HCT116 (cell line): ENCODE data around the gene TMEM258. TPM values are rescaled to one million over a fixed set of nuclear protein-coding genes. Genes with fewer than 3 reads are reported as not detected.

Experiments used
- ATAC-seq: fragments of 200-7000 bp; cut with Tn5 transposase; 2 replicates; pipeline ENCODE4 v1.9.1; 2020; ENCODE audit warnings: mild to moderate bottlenecking, moderate library complexity
- BruUV-seq: library from RNA; stranded (reverse); fragments of 400-500 nt; replicated peaks from 2 replicates; lab custom pipeline; 2021; lab: Mats Ljungman, UMichigan
- CTCF ChIA-PET: fragments of 300-600 bp; sonication (Branson Sonifier 250); formaldehyde crosslinking; loops from one replicate; lab custom pipeline; 2021; ENCODE audit warnings: antibody characterized with exemption; lab: Charles Lee
- POLR2A ChIA-PET: fragments of 300-600, 350-600 bp; sonication (Branson Sonifier 250); formaldehyde crosslinking; loops from one replicate; lab custom pipeline; 2021; ENCODE audit warnings: antibody characterized with exemption; lab: Charles Lee
- RAD21 ChIA-PET, 2 experiments: fragments of 300-600 bp; sonication (Branson Sonifier 250); formaldehyde crosslinking; loops; one replicate each; lab custom pipeline; 2023; ENCODE audit warnings: low total read pairs in 2 of 2; ENCODE audit not compliant: uncharacterized antibody in 2 of 2, unreplicated experiment in 2 of 2, low non-redundant PET in 1 of 2; lab: Charles Lee
- DNase-seq: peaks from one replicate; pipeline ENCODE4 v3.0.0-alpha.2; 2010; ENCODE audit warnings: low read depth, low spot score
- H2AFZ ChIP-seq: fragments of 200-600 bp; shearing (Covaris generic), sonication (generic); 2 replicates; pipeline ENCODE4 v1.6.1; 2017; ENCODE audit warnings: low read depth, mixed run types, mixed read lengths, antibody characterized with exemption, low read length; ENCODE audit not compliant: poor library complexity, severe bottlenecking
- H3K27ac ChIP-seq: 2 replicates; pipeline ENCODE4 v1.5.1; 2012; ENCODE audit warnings: low read depth, low read length
- H3K27me3 ChIP-seq: fragments of 200-600 bp; sonication (generic); 2 replicates; pipeline ENCODE4 v1.6.1; 2016; ENCODE audit warnings: mixed run types, low read length, mixed read lengths; ENCODE audit not compliant: insufficient read depth
- H3K36me3 ChIP-seq, 2 experiments: fragments of 200-500 bp in 1 of 2; fragments of 200-600 bp in 1 of 2; sonication (Bioruptor generic) in 1 of 2; sonication (generic) in 1 of 2; 2 replicates each; pipeline versions ENCODE4 v1.5.1 to v1.6.1; 2014 to 2016; ENCODE audit warnings: low read length in 2 of 2, inconsistent platforms in 1 of 2, mixed read lengths in 1 of 2, mixed run types in 1 of 2; ENCODE audit not compliant: insufficient read depth in 2 of 2, control insufficient read depth in 1 of 2
- H3K4me1 ChIP-seq, 2 experiments: fragments of 200-600 bp in 1 of 2; sonication (generic) in 1 of 2; 2 replicates each; pipeline versions ENCODE4 v1.5.1 to v1.6.1; 2012 to 2017; ENCODE audit warnings: low read length in 2 of 2, inconsistent platforms in 1 of 2, mild to moderate bottlenecking in 1 of 2, mixed read lengths in 1 of 2, mixed run types in 1 of 2, moderate library complexity in 1 of 2; ENCODE audit not compliant: insufficient read depth in 2 of 2, control insufficient read depth in 1 of 2
- H3K4me2 ChIP-seq: fragments of 200-600 bp; sonication (generic); 2 replicates; pipeline ENCODE4 v1.6.1; 2017; ENCODE audit warnings: mixed run types, low read length, mixed read lengths
- H3K4me3 ChIP-seq, 2 experiments: fragments of 200-600 bp in 1 of 2; sonication (generic) in 1 of 2; replicated peaks in 1 of 2; 2 replicates each; pipeline ENCODE4 v1.5.1; 2011 to 2016; ENCODE audit warnings: low read length in 2 of 2, control low read depth in 1 of 2, low read depth in 1 of 2, mild to moderate bottlenecking in 1 of 2, mixed read lengths in 1 of 2, mixed run types in 1 of 2
- H3K79me2 ChIP-seq: fragments of 200-600 bp; sonication (generic); 2 replicates; pipeline ENCODE4 v1.6.1; 2017; ENCODE audit warnings: mild to moderate bottlenecking, mixed run types, low read length, moderate library complexity, mixed read lengths; ENCODE audit not compliant: insufficient read depth
- H3K9ac ChIP-seq: fragments of 200-600 bp; sonication (generic); 2 replicates; pipeline ENCODE4 v1.6.1; 2016; ENCODE audit warnings: low read length, mixed read lengths
- H3K9me2 ChIP-seq: fragments of 200-600 bp; sonication (generic), shearing (Covaris generic); 2 replicates; pipeline ENCODE4 v1.6.1; 2017; ENCODE audit warnings: mixed run types, mild to moderate bottlenecking, moderate library complexity; ENCODE audit not compliant: insufficient read depth
- H3K9me3 ChIP-seq, 2 experiments: fragments of 200-500 bp in 1 of 2; fragments of 200-600 bp in 1 of 2; sonication (Bioruptor generic) in 1 of 2; sonication (generic) in 1 of 2; 2 replicates each; pipeline ENCODE4 v1.6.1; 2014 to 2017; ENCODE audit warnings: low read length in 2 of 2, mixed read lengths in 2 of 2, inconsistent platforms in 1 of 2, low read depth in 1 of 2, mild to moderate bottlenecking in 1 of 2, mixed run types in 1 of 2, moderate library complexity in 1 of 2; ENCODE audit not compliant: control insufficient read depth in 1 of 2, insufficient read depth in 1 of 2
- H4K20me1 ChIP-seq: fragments of 200-600 bp; sonication (generic), shearing (Covaris generic); 2 replicates; pipeline ENCODE4 v1.6.1; 2017; ENCODE audit warnings: mixed run types, mild to moderate bottlenecking, moderate library complexity; ENCODE audit not compliant: insufficient read depth
- CBX3 ChIP-seq: IDR thresholded peaks from 2 replicates; pipeline ENCODE4 v1.6.1; 2012; ENCODE audit warnings: low read depth
- EGR1 ChIP-seq: IDR thresholded peaks from 2 replicates; pipeline ENCODE4 v1.6.1; 2012; ENCODE audit warnings: low read depth
- ELF1 ChIP-seq: IDR thresholded peaks from 2 replicates; pipeline ENCODE4 v1.6.1; 2012; ENCODE audit warnings: low read depth, borderline replicate concordance
- EZH2phosphoT487 ChIP-seq: fragments of 200-600 bp; IDR thresholded peaks from 2 replicates; pipeline ENCODE4 v1.6.1; 2018; ENCODE audit warnings: antibody characterized with exemption, borderline replicate concordance
- ZNF274 ChIP-seq: fragments of 200-500 bp; sonication (Bioruptor generic); IDR thresholded peaks from 2 replicates; pipeline ENCODE4 v1.6.1; 2014; ENCODE audit warnings: mild to moderate bottlenecking, low read depth, low read length, inconsistent platforms
- intact Hi-C: fragments of 100-400 bp; cut with micrococcal nuclease; formaldehyde crosslinking; loops from 2 replicates; pipeline ENCODE4 v1.10.0; 2022
- total RNA-seq: library from RNA; stranded (reverse); gene quantifications from one replicate; pipeline ENCODE4 v1.2.1, GENCODE V29; 2021; ENCODE audit not compliant: unreplicated experiment
- TF ChIP-seq, protein P1 (sequence below): IDR thresholded peaks from 2 replicates; pipeline ENCODE4 v1.6.1; 2011; ENCODE audit warnings: mild to moderate bottlenecking, low read length, moderate library complexity; ENCODE audit not compliant: insufficient replicate concordance; ENCODE audit errors: extremely low read depth
- TF ChIP-seq, protein P2 (sequence below): IDR thresholded peaks from 2 replicates; pipeline ENCODE4 v1.6.1; 2012
- TF ChIP-seq, protein P3 (sequence below): IDR thresholded peaks from 2 replicates; pipeline ENCODE4 v1.6.1; 2012; ENCODE audit warnings: low read depth

Gene TMEM258
- total RNA-seq, 1 experiment from 2014 or later: 160 TPM

DNA sequence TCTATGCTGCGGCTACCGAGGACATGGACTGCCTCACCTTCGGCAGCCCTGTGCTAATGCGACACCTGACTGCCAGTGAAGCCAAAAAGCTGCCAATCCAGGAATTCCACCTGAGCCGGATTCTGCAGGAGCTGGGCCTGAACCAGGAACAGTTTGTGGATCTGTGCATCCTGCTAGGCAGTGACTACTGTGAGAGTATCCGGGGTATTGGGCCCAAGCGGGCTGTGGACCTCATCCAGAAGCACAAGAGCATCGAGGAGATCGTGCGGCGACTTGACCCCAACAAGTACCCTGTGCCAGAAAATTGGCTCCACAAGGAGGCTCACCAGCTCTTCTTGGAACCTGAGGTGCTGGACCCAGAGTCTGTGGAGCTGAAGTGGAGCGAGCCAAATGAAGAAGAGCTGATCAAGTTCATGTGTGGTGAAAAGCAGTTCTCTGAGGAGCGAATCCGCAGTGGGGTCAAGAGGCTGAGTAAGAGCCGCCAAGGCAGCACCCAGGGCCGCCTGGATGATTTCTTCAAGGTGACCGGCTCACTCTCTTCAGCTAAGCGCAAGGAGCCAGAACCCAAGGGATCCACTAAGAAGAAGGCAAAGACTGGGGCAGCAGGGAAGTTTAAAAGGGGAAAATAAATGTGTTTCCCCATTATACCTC, 3.6 kb upstream of the TMEM258 start:
- no peak overlapping the region for H3K27ac ChIP-seq
- no peak overlapping the region for H3K4me3 ChIP-seq
- ChIA-PET CTCF (interaction anchor here (1.4 to 5.2 kb wide), 6 partner anchors 18 to 312 kb away, joined by 4 to 111 read pairs (median 38); partner anchors contain the start of gene BEST1), RAD21 (interaction anchor here (1.8 to 2.2 kb wide), 2 partner anchors 152 to 286 kb away, joined by 7 read pairs; no protein-coding TSS in a partner anchor), POLR2A (interaction anchor here (2.0 to 3.4 kb wide), 2 partner anchors 19 to 313 kb away, joined by 5 to 33 read pairs; no protein-coding TSS in a partner anchor)
- no peak overlapping the region for H3K9ac ChIP-seq
- no peak overlapping the region for H3K4me2 ChIP-seq
- H3K36me3 ChIP-seq: peaks cover 10 to 43% of the 10 kb centered on the region in 2 experiments
- no peaks in the 10 kb centered on the region for H3K9me2 ChIP-seq
- peaks cover 10% of the 10 kb centered on the region; the same call in 1 of the 2 replicates for H4K20me1 ChIP-seq
- ATAC-seq (no peak), DNase-seq (no peak)
- no TSS peak for BruUV-seq
- intact Hi-C loops: loop anchor here (2.0 kb wide), 1 partner anchor 413 kb away; the partner anchor contains the start of gene SCGB2A1
- H3K9me3 ChIP-seq: no peaks in the 10 kb centered on the region
- peaks cover 4 to 16% of the 10 kb centered on the region in 2 experiments; a peak in 2 of 4 replicates for H3K4me1 ChIP-seq
- TF ChIP-seq EZH2phosphoT487: no peak
- no peak for TF ChIP-seq EGR1
- TF ChIP-seq, protein P1, sequence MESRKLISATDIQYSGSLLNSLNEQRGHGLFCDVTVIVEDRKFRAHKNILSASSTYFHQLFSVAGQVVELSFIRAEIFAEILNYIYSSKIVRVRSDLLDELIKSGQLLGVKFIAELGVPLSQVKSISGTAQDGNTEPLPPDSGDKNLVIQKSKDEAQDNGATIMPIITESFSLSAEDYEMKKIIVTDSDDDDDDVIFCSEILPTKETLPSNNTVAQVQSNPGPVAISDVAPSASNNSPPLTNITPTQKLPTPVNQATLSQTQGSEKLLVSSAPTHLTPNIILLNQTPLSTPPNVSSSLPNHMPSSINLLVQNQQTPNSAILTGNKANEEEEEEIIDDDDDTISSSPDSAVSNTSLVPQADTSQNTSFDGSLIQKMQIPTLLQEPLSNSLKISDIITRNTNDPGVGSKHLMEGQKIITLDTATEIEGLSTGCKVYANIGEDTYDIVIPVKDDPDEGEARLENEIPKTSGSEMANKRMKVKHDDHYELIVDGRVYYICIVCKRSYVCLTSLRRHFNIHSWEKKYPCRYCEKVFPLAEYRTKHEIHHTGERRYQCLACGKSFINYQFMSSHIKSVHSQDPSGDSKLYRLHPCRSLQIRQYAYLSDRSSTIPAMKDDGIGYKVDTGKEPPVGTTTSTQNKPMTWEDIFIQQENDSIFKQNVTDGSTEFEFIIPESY: no peak
- no peak for TF ChIP-seq CBX3
- no peak for TF ChIP-seq ZNF274
- TF ChIP-seq, protein P2, sequence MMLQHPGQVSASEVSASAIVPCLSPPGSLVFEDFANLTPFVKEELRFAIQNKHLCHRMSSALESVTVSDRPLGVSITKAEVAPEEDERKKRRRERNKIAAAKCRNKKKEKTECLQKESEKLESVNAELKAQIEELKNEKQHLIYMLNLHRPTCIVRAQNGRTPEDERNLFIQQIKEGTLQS: no peak
- no peak for TF ChIP-seq ELF1
- TF ChIP-seq, protein P3, sequence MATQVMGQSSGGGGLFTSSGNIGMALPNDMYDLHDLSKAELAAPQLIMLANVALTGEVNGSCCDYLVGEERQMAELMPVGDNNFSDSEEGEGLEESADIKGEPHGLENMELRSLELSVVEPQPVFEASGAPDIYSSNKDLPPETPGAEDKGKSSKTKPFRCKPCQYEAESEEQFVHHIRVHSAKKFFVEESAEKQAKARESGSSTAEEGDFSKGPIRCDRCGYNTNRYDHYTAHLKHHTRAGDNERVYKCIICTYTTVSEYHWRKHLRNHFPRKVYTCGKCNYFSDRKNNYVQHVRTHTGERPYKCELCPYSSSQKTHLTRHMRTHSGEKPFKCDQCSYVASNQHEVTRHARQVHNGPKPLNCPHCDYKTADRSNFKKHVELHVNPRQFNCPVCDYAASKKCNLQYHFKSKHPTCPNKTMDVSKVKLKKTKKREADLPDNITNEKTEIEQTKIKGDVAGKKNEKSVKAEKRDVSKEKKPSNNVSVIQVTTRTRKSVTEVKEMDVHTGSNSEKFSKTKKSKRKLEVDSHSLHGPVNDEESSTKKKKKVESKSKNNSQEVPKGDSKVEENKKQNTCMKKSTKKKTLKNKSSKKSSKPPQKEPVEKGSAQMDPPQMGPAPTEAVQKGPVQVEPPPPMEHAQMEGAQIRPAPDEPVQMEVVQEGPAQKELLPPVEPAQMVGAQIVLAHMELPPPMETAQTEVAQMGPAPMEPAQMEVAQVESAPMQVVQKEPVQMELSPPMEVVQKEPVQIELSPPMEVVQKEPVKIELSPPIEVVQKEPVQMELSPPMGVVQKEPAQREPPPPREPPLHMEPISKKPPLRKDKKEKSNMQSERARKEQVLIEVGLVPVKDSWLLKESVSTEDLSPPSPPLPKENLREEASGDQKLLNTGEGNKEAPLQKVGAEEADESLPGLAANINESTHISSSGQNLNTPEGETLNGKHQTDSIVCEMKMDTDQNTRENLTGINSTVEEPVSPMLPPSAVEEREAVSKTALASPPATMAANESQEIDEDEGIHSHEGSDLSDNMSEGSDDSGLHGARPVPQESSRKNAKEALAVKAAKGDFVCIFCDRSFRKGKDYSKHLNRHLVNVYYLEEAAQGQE: no peak
- TF ChIP-seq, all 23 proteins: peak for 0
- H2AFZ ChIP-seq: no peak overlapping the region
- peaks cover 93% of the 10 kb centered on the region for H3K79me2 ChIP-seq
- H3K27me3 ChIP-seq: no peaks in the 10 kb centered on the region
